ENCODE data around the gene TEX22.
A peak's percentile ranks its signal among the peaks of the same experiment; 100 is the strongest.

TEX22 gene

DNA sequence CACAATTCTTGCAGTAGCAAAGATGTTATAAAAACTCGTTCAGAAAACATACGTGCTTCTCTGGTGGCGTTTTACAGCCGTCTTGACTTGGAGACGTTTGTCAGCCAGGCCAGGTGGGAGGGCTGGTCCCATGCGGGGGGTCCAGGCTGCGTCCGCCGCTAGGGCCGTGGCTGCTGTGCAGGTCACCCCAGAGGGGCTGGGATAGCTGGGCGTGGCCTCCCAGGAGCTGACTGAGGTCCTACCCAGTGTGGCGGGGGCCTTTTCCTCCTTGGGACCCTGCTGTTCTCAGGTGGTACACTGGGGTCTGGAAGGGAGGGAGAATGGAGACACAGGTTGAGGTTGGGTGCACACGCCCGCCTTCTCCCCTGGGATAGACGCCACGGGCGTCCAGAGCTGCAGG, 46.5 kb downstream of the TEX22 start:
- no peak for DNase-seq

- no peak for DNase-seq
Observed at GRCh38 chr14:105445290-105445689, 47.0 kb downstream of the TEX22 start.

GRCh38 chr14:105445901-105446845, 47.8 kb downstream of the TEX22 start:
- DNase-seq, result no peak

- no peak for DNase-seq
Observed at GRCh38 chr14:105446971-105447370, 48.6 kb downstream of the TEX22 start.

DNA sequence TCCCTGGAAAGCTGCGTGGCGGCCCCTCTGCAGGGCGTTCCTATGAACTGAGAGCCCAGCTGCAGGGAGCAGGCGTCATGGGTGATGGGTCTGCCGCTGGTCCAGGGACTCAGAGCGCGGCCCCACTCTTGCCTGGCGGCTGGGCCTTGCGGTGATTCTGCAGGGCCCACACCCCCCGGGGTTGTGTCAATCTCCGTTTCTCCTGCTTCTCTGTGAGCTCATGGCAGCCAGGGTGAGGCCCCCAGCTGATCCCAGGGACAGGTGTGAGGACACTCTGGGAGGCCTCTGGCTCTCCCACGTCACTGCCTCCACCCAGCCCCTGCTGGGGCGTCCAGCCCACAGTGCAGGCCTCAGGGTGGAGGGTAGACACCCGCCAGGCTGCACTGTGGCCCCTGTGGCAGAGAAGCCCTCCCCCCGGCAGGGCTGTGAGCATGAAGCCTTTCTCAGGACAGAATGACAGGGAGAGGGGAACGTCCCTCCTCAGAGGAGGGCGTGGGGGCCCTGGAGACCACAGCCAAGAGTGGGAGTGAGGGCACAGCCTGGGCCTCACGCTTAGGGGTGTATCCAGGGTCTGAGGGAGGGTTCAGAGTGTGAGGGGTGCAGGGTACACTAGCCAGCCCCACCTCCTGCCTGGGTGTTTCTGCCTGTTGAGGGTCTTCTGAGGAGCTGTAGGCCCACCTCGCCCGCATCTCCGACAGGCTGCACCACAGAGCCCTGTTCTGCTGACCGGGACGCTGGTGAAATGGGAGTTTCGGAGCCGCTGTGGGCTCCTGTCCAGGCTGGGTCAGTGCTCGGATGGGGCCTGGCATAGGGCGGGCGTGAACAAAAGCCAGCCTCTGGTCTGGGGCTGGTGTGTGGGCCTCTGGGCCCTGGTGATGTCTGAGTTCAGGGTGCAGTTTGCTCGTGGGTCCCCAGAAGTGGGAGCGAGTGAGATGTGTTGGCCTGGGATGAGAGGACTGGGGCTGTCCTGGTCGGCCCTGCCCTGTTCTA, 49.6 kb downstream of the TEX22 start:
- no peak for DNase-seq

- peak; percentile 49 for DNase-seq
Observed at GRCh38 chr14:105448706-105449111, 50.4 kb downstream of the TEX22 start.

GRCh38 chr14:105449276-105450122, 51.2 kb downstream of the TEX22 start:
- no peak for DNase-seq

DNA sequence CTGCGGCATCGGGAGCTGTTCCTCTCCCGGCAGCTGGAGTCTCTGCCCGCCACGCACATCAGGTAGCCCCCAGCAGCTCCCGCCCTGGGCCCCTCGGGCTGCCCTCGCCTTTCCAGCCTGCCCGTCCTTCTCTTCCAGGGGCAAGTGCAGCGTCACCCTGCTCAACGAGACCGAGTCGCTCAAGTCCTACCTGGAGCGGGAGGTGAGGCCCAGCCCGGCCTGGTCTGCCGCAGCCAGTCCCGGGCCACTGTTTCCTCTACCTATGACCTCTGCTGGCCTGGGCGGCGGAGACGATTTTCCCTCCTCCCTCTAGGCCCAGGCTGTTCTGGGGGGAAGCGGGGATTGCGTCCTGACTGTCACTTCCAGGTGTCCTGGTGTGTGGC, 51.8 kb downstream of the TEX22 start:
- DNase-seq, result no peak

DNA sequence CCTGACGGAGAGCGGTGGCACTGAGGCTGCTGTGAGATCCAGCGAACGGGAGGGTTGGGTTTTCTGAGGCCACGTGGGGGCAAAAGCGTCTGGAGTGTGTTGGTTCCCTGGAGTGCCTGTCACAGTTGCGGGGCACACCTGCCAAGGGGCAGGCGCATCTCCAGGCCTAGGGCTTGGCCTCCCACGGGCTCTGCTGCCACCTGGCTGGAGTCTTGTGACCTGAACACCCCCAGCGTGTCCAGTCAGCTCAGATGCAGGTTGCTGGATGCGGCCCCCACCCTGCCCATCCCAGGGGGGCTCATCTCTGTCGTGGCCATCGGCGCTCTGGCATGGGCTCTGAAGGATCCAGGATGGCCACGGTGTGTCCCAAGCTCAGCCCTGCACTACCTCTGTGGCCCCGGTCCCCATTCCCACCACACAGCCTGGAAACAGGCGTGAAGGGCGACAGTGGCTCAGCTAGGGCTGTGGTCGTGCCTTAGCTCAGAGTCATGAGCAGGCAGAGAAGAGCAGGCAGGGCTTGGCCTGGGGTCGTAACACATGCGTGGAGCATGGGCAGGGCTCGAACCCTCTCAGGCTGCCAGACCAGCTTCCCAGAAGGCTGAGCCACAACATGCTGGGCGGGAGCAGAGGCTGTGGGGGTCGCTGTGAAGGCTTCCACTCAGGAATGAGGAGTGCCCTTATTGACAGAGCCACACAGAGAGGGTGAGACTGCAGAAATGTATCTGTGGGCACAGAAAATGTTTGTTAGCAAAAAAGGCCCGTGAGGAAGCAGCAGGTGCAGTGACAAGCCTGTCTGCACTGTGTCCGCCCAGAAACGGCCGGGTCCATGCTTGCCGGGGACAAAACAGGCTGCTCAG, 52.8 kb downstream of the TEX22 start:
- no peak for DNase-seq

DNA sequence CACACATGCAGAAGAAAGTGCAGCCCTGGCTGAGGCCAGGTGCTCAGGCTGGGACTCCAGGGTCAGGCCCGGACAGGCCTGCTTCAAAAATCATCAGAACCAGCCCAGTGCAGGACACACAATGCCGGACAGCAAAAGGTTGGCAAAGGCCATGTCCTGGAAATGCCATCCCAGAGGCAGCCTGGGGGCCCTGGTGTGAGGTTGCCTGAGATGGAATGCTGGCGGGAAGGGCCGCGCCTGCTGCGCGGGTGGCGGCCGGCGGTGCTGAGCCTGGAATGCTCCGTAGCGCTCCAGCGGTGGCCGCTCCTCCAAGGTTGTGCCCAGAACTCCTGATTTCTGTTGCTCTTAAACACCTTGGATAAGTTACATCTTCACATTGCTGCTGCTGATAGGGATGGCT, 54.6 kb downstream of the TEX22 start:
- no peak for DNase-seq

GRCh38 chr14:105453847-105454246, 55.5 kb downstream of the TEX22 start:
- DNase-seq, result no peak

- DNase-seq, result no peak
Observed at GRCh38 chr14:105455086-105455640, 56.8 kb downstream of the TEX22 start.

- no peak for DNase-seq
Observed at GRCh38 chr14:105455766-105456660, 57.7 kb downstream of the TEX22 start.

DNA sequence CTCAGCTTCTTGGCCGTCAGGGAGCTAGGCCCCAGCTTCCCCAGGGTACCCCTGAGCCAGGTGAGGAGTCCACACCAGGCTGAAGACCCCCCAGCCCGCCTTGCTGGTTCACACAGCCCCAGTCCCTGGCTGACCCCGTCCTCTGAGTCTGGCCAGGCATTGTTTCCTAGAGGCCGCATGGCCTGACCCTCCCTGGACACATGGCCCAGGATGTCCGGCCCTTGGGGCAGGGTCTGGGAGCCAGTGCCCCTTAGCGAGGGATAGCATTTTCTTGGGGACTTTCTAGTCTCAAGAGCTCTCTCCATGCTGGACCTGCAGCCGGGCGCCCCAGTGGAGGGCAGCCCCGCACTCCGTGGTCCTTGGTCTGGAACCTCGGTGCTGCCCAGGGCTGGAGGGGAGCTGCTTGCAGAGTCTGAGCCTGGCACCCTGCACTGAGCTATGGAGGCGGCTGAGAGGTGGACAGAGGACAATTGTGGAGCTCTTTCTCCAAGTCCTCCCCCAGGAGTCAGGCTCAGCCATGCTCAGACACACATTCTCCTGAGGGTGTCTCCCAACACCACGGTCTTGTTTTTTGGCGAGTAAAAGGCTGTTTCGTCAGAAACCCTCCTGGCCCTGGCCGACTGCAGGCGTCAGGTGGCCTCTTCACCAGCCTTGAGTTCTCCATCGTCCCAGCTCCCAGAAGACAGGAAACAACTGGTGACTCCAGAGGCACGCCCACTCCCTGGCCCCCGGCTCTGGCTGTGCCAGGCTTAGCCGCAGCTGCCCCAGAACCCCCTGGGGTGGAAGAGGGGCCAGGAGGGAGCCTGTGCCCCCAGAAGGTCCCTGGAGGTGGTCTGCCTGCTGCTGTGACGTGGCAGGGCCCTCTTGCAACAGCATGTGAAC, 58.6 kb downstream of the TEX22 start:
- no peak for DNase-seq

DNA sequence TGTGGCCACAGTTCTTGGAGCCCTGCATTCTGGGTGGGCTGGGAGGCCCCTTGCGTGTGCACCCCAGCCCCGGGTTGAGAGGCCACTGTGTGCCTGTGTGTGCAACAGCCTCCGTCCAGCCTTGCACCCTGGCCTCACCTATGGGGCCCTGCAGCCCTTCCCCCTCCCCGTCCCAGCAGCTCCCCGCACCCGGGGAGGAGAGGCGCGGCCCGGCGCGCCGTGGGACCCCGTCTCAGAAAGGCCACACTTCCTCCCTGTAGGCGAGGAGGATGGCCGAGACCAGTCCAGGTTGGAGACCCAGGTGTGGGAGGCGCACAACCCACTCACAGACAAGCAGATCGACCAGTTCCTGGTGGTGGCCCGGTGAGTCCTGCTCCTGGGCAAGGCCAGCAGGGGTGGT, 59.7 kb downstream of the TEX22 start:
- no peak for DNase-seq

DNA sequence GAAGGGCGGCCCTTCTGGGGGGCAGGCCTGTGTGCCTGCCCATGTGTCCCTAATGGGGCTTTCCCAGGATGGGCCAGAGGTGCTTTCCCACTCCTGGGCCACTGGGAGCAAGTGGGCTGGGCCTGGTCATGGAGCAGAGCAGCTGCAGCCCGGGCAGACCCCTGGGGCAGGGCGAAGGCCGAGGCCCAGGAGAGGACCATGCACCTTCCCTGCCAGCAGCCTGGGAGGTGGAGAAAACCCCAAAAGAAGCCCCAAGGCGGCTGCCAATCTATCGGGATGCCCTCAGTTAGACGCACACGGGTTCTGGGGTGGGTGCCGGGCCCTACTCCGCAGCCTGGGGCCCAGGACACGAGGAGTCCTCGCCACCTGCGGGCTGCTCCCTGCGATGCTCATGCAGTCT, 60.2 kb downstream of the TEX22 start:
- no peak for DNase-seq

GRCh38 chr14:105460116-105460515, 61.8 kb downstream of the TEX22 start:
- no peak for DNase-seq

DNA sequence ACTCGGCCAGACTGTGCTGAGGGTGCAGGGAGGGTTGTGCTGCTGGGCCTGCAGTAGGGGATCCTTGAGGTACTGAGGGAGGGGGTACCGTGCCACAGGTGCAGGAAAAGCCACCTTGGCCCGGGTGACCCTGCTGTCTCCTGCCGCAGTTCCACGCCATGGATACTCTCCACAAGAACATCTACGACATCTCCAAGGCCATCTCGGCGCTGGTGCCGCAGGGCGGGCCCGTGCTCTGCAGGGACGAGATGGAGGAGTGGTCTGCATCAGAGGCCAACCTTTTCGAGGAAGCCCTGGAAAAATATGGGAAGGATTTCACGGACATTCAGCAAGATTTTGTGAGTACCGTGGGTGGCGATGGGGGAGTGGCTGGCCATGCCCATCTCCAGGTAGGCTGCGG, 62.3 kb downstream of the TEX22 start:
- DNase-seq, result no peak

GRCh38 chr14:105461903-105462302, 63.6 kb downstream of the TEX22 start:
- DNase-seq, result no peak
